Effector CD8-positive, alpha-beta T cell (primary cell): Measurements from ENCODE around the gene TMEM255B.
"Not testable (repeated sequence)": the region's sequence is repeated elsewhere in the genome, so short reads cannot be mapped to it uniquely, and the experiment has no call there.

Experiments used
- DNase-seq: peaks from one replicate; lab custom pipeline; 2025; lab: John Stamatoyannopoulos, UW

TMEM255B gene

DNA sequence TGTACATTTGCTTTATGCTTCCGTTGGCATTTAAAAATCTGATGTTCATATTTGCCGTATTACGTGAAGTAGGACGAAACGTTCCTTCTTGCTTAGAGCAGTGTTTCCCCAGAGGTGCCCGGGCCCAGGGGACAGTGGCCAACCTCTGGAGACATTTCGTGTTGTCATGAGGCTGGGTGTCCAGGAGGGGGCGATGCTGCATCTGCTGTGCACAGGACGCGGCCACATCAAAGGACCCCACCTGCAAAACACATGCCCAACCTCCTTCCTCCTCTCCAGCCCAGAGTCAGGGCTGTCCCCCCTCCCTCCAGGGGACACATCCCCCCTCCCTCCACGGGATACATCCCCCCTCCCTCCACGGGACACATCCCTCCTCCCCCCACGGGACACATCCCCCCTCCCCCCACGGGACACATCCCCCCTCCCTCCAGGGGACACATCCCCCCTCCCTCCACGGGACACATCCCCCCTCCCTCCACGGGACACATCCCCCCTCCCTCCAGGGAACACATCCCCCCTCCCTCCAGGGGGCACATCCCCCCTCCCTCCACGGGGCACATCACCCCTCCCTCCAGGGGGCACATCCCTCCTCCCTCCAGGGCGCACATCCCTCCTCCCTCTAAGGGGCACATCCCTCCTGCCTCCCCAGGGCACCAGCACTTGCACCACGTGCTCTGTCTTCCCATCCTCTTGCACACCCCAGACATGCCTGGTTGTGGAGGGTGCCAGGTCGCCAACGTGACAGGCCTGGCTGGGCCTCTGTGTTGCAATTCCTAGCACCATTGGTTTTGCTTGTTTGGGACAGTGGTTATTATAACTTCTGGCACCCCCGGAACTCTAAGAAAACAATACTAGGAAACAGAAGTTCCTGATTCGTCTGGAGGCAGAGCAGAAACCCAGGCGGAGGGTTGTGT, 58.2 kb downstream of the TMEM255B start:
- peak; percentile 68 for DNase-seq

- DNase-seq: no peak
Measured at GRCh38 chr13:113817860-113818691, 59.0 kb downstream of the TMEM255B start.

- DNase-seq: no peak
Measured at GRCh38 chr13:113818700-113819295, 59.8 kb downstream of the TMEM255B start.

DNA sequence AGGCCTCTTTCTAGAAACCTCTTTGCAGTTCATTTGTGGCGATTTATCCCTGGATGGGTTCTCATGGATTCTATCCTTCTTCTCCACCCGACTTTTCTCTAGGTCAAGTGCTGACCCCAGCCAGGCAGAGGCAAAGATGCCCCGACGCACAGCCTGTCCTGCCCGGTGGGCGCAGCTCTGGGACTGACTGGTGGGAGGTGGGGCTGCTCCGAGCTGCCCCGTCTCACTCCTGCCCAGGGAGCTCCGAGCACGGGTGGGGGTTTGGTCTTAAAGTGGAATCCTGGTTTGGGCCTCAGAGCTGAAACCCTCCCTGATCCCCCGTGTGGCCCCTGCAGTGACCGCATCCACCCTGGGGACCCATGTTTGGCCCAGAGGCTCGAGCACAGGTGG, 60.3 kb downstream of the TMEM255B start:
- DNase-seq: no peak

- no peak for DNase-seq
Measured at GRCh38 chr13:113819731-113820715, 61.0 kb downstream of the TMEM255B start.

GRCh38 chr13:113820813-113821651, 62.0 kb downstream of the TMEM255B start:
- DNase-seq: no peak

GRCh38 chr13:113821847-113822246, 62.8 kb downstream of the TMEM255B start:
- no peak for DNase-seq

GRCh38 chr13:113822266-113822665, 63.2 kb downstream of the TMEM255B start:
- no peak for DNase-seq

- no peak for DNase-seq
Measured at GRCh38 chr13:113822956-113823744, 64.1 kb downstream of the TMEM255B start.

- no peak for DNase-seq
Measured at GRCh38 chr13:113823771-113824170, 64.7 kb downstream of the TMEM255B start.

DNA sequence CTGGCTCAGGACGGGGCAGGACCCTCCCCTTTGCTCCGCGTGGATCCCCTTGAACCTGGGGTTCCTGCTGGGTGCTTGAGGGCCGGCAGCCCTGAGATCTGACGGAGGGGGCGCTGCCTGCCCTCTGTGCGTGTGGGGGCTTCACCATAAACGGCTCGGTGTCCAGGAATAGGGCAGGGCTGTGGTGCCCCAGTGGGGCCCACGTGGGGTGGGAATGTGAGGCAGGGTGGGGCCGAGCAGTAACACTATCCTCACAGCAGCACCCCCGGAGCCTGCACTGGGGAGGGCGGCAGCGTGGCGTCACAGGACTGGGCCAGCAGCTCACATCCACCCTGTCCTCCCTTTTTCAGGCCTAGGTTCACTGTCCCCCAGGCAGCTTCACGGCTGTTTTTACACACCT, 66.8 kb downstream of the TMEM255B start:
- no peak for DNase-seq

DNA sequence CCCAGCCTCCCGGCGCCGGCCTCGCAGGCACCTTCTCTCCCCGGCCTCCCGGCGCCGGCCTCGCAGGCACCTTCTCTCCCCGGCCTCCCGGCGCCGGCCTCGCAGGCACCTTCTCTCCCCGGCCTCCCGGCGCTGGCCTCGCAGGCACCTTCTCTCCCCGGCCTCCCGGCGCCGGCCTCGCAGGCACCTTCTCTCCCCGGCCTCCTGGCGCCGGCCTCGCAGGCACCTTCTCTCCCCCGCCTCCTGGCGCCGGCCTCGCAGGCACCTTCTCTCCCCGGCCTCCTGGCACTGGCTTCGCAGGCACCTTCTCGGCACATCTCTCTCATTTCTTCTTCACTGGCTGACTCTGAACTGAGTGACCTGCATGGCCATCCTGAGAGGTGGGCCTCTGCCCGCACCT, 67.4 kb downstream of the TMEM255B start:
- not testable (repeated sequence) for DNase-seq

GRCh38 chr13:113827021-113827420, 68.0 kb downstream of the TMEM255B start:
- DNase-seq: no peak

DNA sequence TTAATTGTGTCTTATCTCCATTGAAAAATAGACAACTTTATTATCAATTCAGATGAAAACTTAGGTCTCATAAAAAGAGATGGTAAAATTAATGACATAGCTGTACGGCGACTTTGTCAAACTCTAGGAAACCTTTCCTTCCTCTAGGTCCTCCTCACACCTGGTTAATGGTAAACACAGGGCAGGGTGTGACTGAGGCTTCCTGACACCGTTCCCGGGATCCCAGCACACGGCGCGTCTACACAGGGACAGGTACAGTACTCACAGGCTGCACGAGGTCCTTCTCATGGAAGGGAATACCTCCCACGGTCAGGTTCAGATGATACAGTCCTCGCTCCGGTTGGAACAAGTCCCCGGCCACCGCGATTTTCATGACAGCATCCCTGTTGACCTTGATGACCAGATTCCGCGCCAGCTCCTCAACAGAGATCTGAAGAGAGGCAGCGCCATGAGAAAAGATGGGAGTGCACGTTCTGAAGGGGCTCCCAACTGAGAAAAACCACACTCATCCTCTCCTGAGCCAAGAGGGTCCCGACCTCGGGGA, 69.3 kb downstream of the TMEM255B start:
- no peak for DNase-seq

- not testable (repeated sequence) for DNase-seq
Measured at GRCh38 chr13:113830426-113830950, 71.5 kb downstream of the TMEM255B start.

DNA sequence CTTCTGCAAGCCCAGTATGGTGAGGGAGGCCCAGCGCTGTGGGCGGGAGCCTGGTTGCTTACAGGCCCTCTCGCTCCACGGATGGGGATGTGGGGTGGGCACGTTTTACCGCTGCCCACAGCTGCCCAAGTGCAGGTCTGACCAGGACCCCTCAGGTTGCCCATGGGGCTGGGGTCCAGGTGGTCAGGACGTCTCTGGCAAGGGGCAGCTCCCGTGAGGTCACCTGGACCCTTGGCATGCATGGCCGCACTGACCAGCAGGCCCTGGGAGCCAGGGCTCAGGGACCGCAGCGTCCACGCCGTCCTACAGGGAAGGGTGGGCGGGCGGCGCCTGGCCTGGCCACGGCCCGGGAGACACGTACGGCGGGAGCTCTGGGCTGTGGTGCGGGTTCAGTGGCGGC, 72.0 kb downstream of the TMEM255B start:
- DNase-seq: no peak

- no peak for DNase-seq
Measured at GRCh38 chr13:113832205-113832604, 73.2 kb downstream of the TMEM255B start.

GRCh38 chr13:113832631-113833030, 73.6 kb downstream of the TMEM255B start:
- DNase-seq: no peak
